OCI-M1 (cell line): ENCODE data around the gene SCAF4.

Source experiments
- DNase-seq: peaks from one replicate; lab custom pipeline; 2025; lab: John Stamatoyannopoulos, UW

The SCAF4 gene

GRCh38 chr21:31741116-31741515 is 9.2 kb upstream of the SCAF4 start:
- DNase-seq = no peak

- DNase-seq = peak; percentile 41
Measured at GRCh38 chr21:31737586-31738397, 5.9 kb upstream of the SCAF4 start.

GRCh38 chr21:31735511-31735992 is 3.6 kb upstream of the SCAF4 start:
- DNase-seq = no peak

- peak; percentile 18 for DNase-seq
Measured at GRCh38 chr21:31733551-31734149, 1.7 kb upstream of the SCAF4 start.

- DNase-seq = peak; percentile 73
Measured at GRCh38 chr21:31732597-31733550, 956 bp upstream of the SCAF4 start.

GRCh38 chr21:31731056-31731856 is 662 bp downstream of the SCAF4 start:
- peak; percentile 51 for DNase-seq

GRCh38 chr21:31730712-31731055 is 1.2 kb downstream of the SCAF4 start:
- peak; percentile 46 for DNase-seq

- DNase-seq = no peak
Measured at GRCh38 chr21:31729622-31730343, 2.1 kb downstream of the SCAF4 start.

GRCh38 chr21:31728952-31729351 is 3.0 kb downstream of the SCAF4 start:
- no peak for DNase-seq

GRCh38 chr21:31728191-31728590 is 3.7 kb downstream of the SCAF4 start:
- no peak for DNase-seq

GRCh38 chr21:31727181-31727580 is 4.7 kb downstream of the SCAF4 start:
- DNase-seq = no peak

- DNase-seq = no peak
Measured at GRCh38 chr21:31726407-31726806, 5.5 kb downstream of the SCAF4 start.

- DNase-seq = no peak
Measured at GRCh38 chr21:31725202-31725839, 6.6 kb downstream of the SCAF4 start.

GRCh38 chr21:31724552-31724951 is 7.4 kb downstream of the SCAF4 start:
- DNase-seq = no peak

- peak; percentile 11 for DNase-seq
Measured at GRCh38 chr21:31721381-31721780, 10.5 kb downstream of the SCAF4 start.

- DNase-seq = no peak
Measured at GRCh38 chr21:31720739-31721138, 11.2 kb downstream of the SCAF4 start.

GRCh38 chr21:31720330-31720729 is 11.6 kb downstream of the SCAF4 start:
- DNase-seq = peak; percentile 52

- no peak for DNase-seq
Measured at GRCh38 chr21:31716106-31716505, 15.8 kb downstream of the SCAF4 start.

GRCh38 chr21:31714741-31715365 is 17.1 kb downstream of the SCAF4 start:
- DNase-seq = peak; percentile 51
